Measurements from ENCODE around the gene CMIP. TPM values are rescaled to one million over a fixed set of nuclear protein-coding genes. Genes with fewer than 3 reads are reported as not detected.
A peak's percentile ranks its signal among the peaks of the same experiment; 100 is the strongest.

CMIP gene
- total RNA-seq, 3 donors from 2014 or later, result 14.9 to 23.9 (median 17.6) TPM

DNA sequence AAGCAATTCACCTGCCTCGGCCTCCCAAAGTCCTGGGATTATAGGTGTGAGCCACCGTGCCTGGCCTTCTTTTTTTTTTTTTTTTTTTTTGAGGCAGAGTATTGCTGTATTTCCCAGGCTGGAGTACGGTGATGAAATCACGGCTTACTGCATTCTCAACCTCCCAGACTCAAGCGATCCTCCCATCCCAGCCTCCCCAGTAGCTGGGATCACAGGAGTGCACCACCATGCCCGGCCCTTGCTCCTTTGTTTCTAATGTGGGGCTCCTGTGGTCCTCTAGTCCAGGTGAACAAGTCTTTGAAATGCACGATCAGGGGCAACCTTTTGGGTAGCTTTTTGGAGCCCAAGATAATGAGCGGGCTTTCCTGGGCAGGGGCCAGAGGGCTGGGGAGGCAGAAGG lies 23.2 kb downstream of the CMIP start:
- Histone ChIP-seq H3K36me3 (no peaks in the 10 kb centered on the region), H3K4me1 (peaks cover 0 to 2% of the 10 kb centered on the region in 2 donors), H3K27ac (no peak overlapping the region), H3K27me3 (no peaks in the 10 kb centered on the region), H3K4me3 (no peak overlapping the region), H3K9me3 (no peaks in the 10 kb centered on the region)
- no peak for DNase-seq (ENCODE audit: low spot score in 2 of 2)
- TF ChIP-seq CTCF (IDR thresholded peaks at IDR 0.05) (no peak), POLR2A (IDR thresholded peaks at IDR 0.05) (no peak), POLR2AphosphoS5 (IDR thresholded peaks at IDR 0.05) (no peak)
- intact Hi-C loops (cut with DNase I; ENCODE audit: low total_unique reads), result loop anchor here (5.0 kb wide), 1 partner anchor 211 kb away; no protein-coding TSS in a partner anchor

DNA sequence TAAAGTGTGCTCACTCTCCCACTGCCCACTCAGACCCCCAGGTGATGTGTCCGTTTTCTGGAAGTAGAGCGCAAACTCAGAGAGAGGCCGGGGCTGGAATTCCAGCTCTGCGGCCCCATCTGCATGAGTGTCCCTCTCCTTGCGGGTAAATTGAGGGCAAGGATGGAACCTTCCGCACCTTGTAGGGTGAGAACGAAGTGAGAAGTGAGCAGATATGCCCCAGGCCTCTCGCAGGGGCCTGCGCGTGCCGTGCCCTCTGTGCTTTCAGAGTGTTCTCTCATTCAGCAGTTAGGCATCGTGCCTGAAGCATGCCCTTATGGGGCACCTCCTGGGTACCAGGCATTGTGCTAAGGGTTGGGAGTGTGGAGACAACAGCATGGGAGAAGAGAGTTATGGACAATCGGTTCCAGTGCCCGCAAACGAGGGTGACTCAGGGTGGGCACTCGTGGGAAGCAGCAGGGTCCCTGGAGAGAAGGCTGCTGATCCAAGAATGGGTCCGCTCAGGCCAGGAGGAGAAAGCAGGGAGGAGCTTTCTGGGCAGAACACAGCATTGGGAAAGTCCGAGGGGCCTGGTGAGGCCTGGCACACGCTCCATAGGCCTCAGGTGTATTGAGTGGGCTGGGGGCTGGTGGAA lies 23.8 kb downstream of the CMIP start:
- Histone ChIP-seq H3K36me3 (no peaks in the 10 kb centered on the region), H3K4me3 (no peak overlapping the region), H3K4me1 (peaks cover 0 to 7% of the 10 kb centered on the region in 2 donors), H3K27me3 (no peaks in the 10 kb centered on the region), H3K27ac (no peak overlapping the region), H3K9me3 (no peaks in the 10 kb centered on the region)
- TF ChIP-seq POLR2AphosphoS5 (IDR thresholded peaks at IDR 0.05) (no peak), CTCF (IDR thresholded peaks at IDR 0.05) (no peak), POLR2A (IDR thresholded peaks at IDR 0.05) (no peak)
- no peak for DNase-seq (ENCODE audit: low spot score in 2 of 2)
- intact Hi-C loops (cut with DNase I; ENCODE audit: low total_unique reads), result loop anchor here (5.0 kb wide), 1 partner anchor 211 kb away; no protein-coding TSS in a partner anchor

DNA sequence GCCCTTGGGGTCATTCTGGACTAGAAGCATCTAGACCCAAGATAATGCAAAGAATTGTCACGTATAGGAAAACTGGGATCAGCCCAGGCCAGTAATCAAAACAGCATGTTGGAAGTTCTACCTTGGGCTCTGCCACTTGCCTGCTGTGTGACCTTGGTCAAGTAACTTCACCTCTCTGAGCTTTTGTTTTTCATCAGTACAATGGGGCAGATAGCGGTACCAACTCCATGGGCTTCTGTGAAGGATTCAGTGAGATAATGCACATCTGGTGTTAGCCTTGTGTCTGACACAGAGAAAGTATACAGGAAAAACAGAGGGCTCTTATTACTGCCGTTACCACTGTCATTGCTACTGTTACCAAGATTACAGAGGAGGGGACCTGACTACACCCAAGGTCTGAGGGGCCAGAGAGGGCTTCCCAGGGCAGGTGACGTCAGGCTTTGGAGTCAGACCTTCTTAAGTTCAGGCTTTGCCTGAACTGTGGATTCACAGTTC lies 24.6 kb downstream of the CMIP start:
- no peak for TF ChIP-seq CTCF (IDR thresholded peaks at IDR 0.05)
- TF ChIP-seq POLR2A (IDR thresholded peaks at IDR 0.05), result no peak
- no peak for TF ChIP-seq POLR2AphosphoS5 (IDR thresholded peaks at IDR 0.05)
- H3K4me1 ChIP-seq, result peaks cover 0 to 7% of the 10 kb centered on the region in 2 donors
- intact Hi-C loops (cut with DNase I; ENCODE audit: low total_unique reads), result loop anchor here (5.0 kb wide), 1 partner anchor 212 kb away; no protein-coding TSS in a partner anchor
- H3K27me3 ChIP-seq, result no peaks in the 10 kb centered on the region
- H3K27ac ChIP-seq, result peak overlapping the region in 1 of 2 donors; percentile 9
- H3K36me3 ChIP-seq, result no peaks in the 10 kb centered on the region
- no peak for DNase-seq (ENCODE audit: low spot score in 2 of 2)
- H3K9me3 ChIP-seq, result no peaks in the 10 kb centered on the region
- no peak overlapping the region for H3K4me3 ChIP-seq

- DNase-seq (ENCODE audit: low spot score in 2 of 2), result no peak
- no peak for TF ChIP-seq POLR2AphosphoS5 (IDR thresholded peaks at IDR 0.05)
- no peak for TF ChIP-seq CTCF (IDR thresholded peaks at IDR 0.05)
- TF ChIP-seq POLR2A (IDR thresholded peaks at IDR 0.05), result no peak
- intact Hi-C loops (cut with DNase I; ENCODE audit: low total_unique reads), result loop anchor here (5.0 kb wide), 1 partner anchor 213 kb away; no protein-coding TSS in a partner anchor
- no peaks in the 10 kb centered on the region for H3K9me3 ChIP-seq
- H3K27ac ChIP-seq, result peak overlapping the region in 1 of 2 donors; percentile 16
- no peaks in the 10 kb centered on the region for H3K36me3 ChIP-seq
- no peaks in the 10 kb centered on the region for H3K27me3 ChIP-seq
- H3K4me1 ChIP-seq, result peaks cover 0 to 7% of the 10 kb centered on the region in 2 donors
- no peak overlapping the region for H3K4me3 ChIP-seq
Measured at GRCh38 chr16:81469710-81470535, 25.3 kb downstream of the CMIP start.
